Neural cell (in vitro differentiated cells): ENCODE data around the gene NCKAP1. TPM values are rescaled to one million over a fixed set of nuclear protein-coding genes. Genes with fewer than 3 reads are reported as not detected.

ENCODE experiments used
- H2AFZ ChIP-seq: fragments of 200-600, 300-800 bp; sonication (generic), shearing (Covaris generic); 2 replicates; pipeline ENCODE4 v1.6.0; 2014; ENCODE audit warnings: low read depth, mild to moderate bottlenecking, antibody characterized with exemption, low read length, moderate library complexity
- H3F3A ChIP-seq: fragments of 200-600 bp; shearing (Covaris generic); 2 replicates; pipeline ENCODE4 v1.6.1; 2016; ENCODE audit warnings: mild to moderate bottlenecking, moderate library complexity, mixed read lengths, antibody characterized with exemption, low read length; ENCODE audit not compliant: insufficient read depth, poor library complexity, severe bottlenecking
- H3K27ac ChIP-seq: fragments of 200-600, 300-800 bp; sonication (generic), shearing (Covaris generic); 2 replicates; pipeline ENCODE4 v1.5.1; 2014; ENCODE audit warnings: mild to moderate bottlenecking, low read length, moderate library complexity
- H3K27me3 ChIP-seq: fragments of 300-800, 200-600 bp; sonication (generic), shearing (Covaris generic); 2 replicates; pipeline ENCODE4 v1.6.0; 2014; ENCODE audit warnings: mild to moderate bottlenecking, low read depth, low read length, moderate library complexity; ENCODE audit not compliant: insufficient read depth
- H3K36me3 ChIP-seq: fragments of 300-800, 200-600 bp; sonication (generic), shearing (Covaris generic); 2 replicates; pipeline ENCODE4 v1.5.1; 2014; ENCODE audit warnings: mild to moderate bottlenecking, antibody characterized with exemption, low read length, moderate library complexity; ENCODE audit not compliant: insufficient read depth
- H3K4me2 ChIP-seq: fragments of 300-800, 200-600 bp; sonication (generic), shearing (Covaris generic); 2 replicates; pipeline ENCODE4 v1.6.0; 2014; ENCODE audit warnings: mild to moderate bottlenecking, low read length
- H3K4me3 ChIP-seq: fragments of 300-800, 200-600 bp; sonication (generic), shearing (Covaris generic); 2 replicates; pipeline ENCODE4 v1.5.1; 2014; ENCODE audit warnings: mild to moderate bottlenecking, low read length, moderate library complexity
- H3K79me2 ChIP-seq: fragments of 200-600 bp; shearing (Covaris generic); replicated peaks from 2 replicates; pipeline ENCODE4 v1.6.0; 2014; ENCODE audit warnings: mild to moderate bottlenecking, low read length, moderate library complexity; ENCODE audit not compliant: insufficient read depth
- H3K9ac ChIP-seq: fragments of 300-800, 200-600 bp; sonication (generic), shearing (Covaris generic); 2 replicates; pipeline ENCODE4 v1.6.1; 2016; ENCODE audit warnings: mild to moderate bottlenecking, low read length, mixed read lengths
- H3K9me2 ChIP-seq: fragments of 200-600 bp; shearing (Covaris generic); 2 replicates; pipeline ENCODE4 v1.6.1; 2016; ENCODE audit warnings: mild to moderate bottlenecking, low read length, mixed read lengths; ENCODE audit not compliant: insufficient read depth
- H3K9me3 ChIP-seq: fragments of 200-600, 300-800 bp; sonication (generic), shearing (Covaris generic); 2 replicates; pipeline ENCODE4 v1.6.1; 2016; ENCODE audit warnings: mild to moderate bottlenecking, mixed run types, low read length, moderate library complexity, mixed read lengths
- H4K20me1 ChIP-seq: fragments of 200-600 bp; shearing (Covaris generic); 2 replicates; pipeline ENCODE4 v1.6.1; 2016; ENCODE audit warnings: mild to moderate bottlenecking, mixed run types; ENCODE audit not compliant: insufficient read depth
- CTCF ChIP-seq: fragments of 450-650 bp; IDR thresholded peaks from 2 replicates; pipeline ENCODE4 v1.5.1; 2014; ENCODE audit warnings: antibody characterized with exemption, mild to moderate bottlenecking, moderate library complexity; ENCODE audit not compliant: poor library complexity, severe bottlenecking
- EP300 ChIP-seq: fragments of 450-650 bp; conservative IDR thresholded peaks from 2 replicates; pipeline ENCODE4 v1.6.1; 2014; ENCODE audit warnings: antibody characterized with exemption, mild to moderate bottlenecking, moderate library complexity; ENCODE audit not compliant: poor library complexity, severe bottlenecking
- EZH2 ChIP-seq: fragments of 200-600, 300-800 bp; shearing (Covaris generic), sonication (generic); IDR thresholded peaks from 2 replicates; pipeline ENCODE4 v1.6.1; 2014; ENCODE audit warnings: antibody characterized with exemption, low read length, borderline replicate concordance, mild to moderate bottlenecking; ENCODE audit not compliant: insufficient read depth, poor library complexity, severe bottlenecking
- MXI1 ChIP-seq: fragments of 450-650 bp; conservative IDR thresholded peaks from 2 replicates; pipeline ENCODE4 v1.6.1; 2014; ENCODE audit warnings: antibody characterized with exemption, mild to moderate bottlenecking; ENCODE audit not compliant: poor library complexity, severe bottlenecking
- POLR2AphosphoS5 ChIP-seq: IDR thresholded peaks from 2 replicates; pipeline ENCODE4 v1.6.1; 2012
- RAD21 ChIP-seq: fragments of 450-650 bp; conservative IDR thresholded peaks from 2 replicates; pipeline ENCODE4 v1.6.1; 2014; ENCODE audit warnings: antibody characterized with exemption, mild to moderate bottlenecking, moderate library complexity
- SMC3 ChIP-seq: fragments of 450-650 bp; conservative IDR thresholded peaks from 2 replicates; pipeline ENCODE4 v1.6.1; 2014; ENCODE audit warnings: antibody characterized with exemption, mild to moderate bottlenecking, moderate library complexity; ENCODE audit not compliant: poor library complexity
- TAF1 ChIP-seq: IDR thresholded peaks from 2 replicates; pipeline ENCODE4 v1.6.1; 2012; ENCODE audit warnings: low read depth
- polyA plus RNA-seq: library from polyadenylated mRNA; depleted of rRNA; stranded (reverse); fragments of >200 nt; gene quantifications from 2 replicates; pipeline ENCODE4 v1.2.3, GENCODE V29; 2014
- TF ChIP-seq, protein P1 (sequence below): IDR thresholded peaks from 2 replicates; pipeline ENCODE4 v1.6.1; 2012; ENCODE audit warnings: borderline replicate concordance

NCKAP1 gene
- polyA plus RNA-seq, 1 donor from 2014 or later = 124 TPM

DNA sequence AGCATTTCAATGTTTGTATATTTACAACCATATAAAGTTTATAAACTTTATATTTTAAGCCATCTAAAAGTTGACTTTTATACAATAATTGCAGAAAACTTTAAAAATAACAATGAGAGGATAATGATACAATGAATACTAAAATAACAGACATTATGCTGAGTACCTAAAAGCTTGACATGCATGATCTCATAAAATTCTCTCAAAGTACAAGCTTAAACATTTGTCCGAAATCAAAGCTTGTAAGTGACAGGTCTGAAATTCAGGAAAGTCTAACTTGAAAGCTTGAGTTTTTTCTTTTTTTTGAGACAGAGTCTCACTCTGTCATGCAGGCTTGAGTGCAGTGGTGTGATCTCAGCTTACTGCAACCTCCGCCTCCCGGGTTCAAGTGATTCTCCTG lies 87.7 kb downstream of the NCKAP1 start:
- no peak overlapping the region for H2AFZ ChIP-seq
- H3K36me3 ChIP-seq = no peaks in the 10 kb centered on the region
- H3K27ac ChIP-seq = no peak overlapping the region
- no peak overlapping the region for H3K9ac ChIP-seq
- no peak overlapping the region for H3K4me3 ChIP-seq
- no peak overlapping the region for H3K4me2 ChIP-seq
- no peaks in the 10 kb centered on the region for H3K27me3 ChIP-seq
- TF ChIP-seq MXI1 = no peak
- no peak for TF ChIP-seq POLR2AphosphoS5
- TF ChIP-seq, protein P1, sequence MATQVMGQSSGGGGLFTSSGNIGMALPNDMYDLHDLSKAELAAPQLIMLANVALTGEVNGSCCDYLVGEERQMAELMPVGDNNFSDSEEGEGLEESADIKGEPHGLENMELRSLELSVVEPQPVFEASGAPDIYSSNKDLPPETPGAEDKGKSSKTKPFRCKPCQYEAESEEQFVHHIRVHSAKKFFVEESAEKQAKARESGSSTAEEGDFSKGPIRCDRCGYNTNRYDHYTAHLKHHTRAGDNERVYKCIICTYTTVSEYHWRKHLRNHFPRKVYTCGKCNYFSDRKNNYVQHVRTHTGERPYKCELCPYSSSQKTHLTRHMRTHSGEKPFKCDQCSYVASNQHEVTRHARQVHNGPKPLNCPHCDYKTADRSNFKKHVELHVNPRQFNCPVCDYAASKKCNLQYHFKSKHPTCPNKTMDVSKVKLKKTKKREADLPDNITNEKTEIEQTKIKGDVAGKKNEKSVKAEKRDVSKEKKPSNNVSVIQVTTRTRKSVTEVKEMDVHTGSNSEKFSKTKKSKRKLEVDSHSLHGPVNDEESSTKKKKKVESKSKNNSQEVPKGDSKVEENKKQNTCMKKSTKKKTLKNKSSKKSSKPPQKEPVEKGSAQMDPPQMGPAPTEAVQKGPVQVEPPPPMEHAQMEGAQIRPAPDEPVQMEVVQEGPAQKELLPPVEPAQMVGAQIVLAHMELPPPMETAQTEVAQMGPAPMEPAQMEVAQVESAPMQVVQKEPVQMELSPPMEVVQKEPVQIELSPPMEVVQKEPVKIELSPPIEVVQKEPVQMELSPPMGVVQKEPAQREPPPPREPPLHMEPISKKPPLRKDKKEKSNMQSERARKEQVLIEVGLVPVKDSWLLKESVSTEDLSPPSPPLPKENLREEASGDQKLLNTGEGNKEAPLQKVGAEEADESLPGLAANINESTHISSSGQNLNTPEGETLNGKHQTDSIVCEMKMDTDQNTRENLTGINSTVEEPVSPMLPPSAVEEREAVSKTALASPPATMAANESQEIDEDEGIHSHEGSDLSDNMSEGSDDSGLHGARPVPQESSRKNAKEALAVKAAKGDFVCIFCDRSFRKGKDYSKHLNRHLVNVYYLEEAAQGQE = no peak
- TF ChIP-seq RAD21 = no peak
- no peak for TF ChIP-seq CTCF
- no peak for TF ChIP-seq TAF1
- TF ChIP-seq EP300 = no peak
- TF ChIP-seq EZH2 = no peak
- no peak for TF ChIP-seq SMC3
- no peaks in the 10 kb centered on the region for H3K9me3 ChIP-seq
- no peaks in the 10 kb centered on the region for H3K79me2 ChIP-seq
- no peaks in the 10 kb centered on the region for H4K20me1 ChIP-seq
- H3K9me2 ChIP-seq = no peaks in the 10 kb centered on the region
- H3F3A ChIP-seq = peaks cover 3% of the 10 kb centered on the region

GRCh38 chr2:182949572-182950189 lies 88.6 kb downstream of the NCKAP1 start:
- H3K4me3 ChIP-seq = no peak overlapping the region
- H3K4me2 ChIP-seq = no peak overlapping the region
- H2AFZ ChIP-seq = no peak overlapping the region
- H3K9me2 ChIP-seq = no peaks in the 10 kb centered on the region
- H3K27ac ChIP-seq = no peak overlapping the region
- no peaks in the 10 kb centered on the region for H3K79me2 ChIP-seq
- peaks cover 3% of the 10 kb centered on the region for H3F3A ChIP-seq
- H3K36me3 ChIP-seq = no peaks in the 10 kb centered on the region
- TF ChIP-seq EP300 = no peak
- no peak for TF ChIP-seq SMC3
- TF ChIP-seq MXI1 = no peak
- no peak for TF ChIP-seq CTCF
- TF ChIP-seq, protein P1 = no peak
- no peak for TF ChIP-seq RAD21
- no peak for TF ChIP-seq EZH2
- no peak for TF ChIP-seq POLR2AphosphoS5
- no peak for TF ChIP-seq TAF1
- H3K9me3 ChIP-seq = no peaks in the 10 kb centered on the region
- H4K20me1 ChIP-seq = no peaks in the 10 kb centered on the region
- H3K27me3 ChIP-seq = no peaks in the 10 kb centered on the region
- H3K9ac ChIP-seq = no peak overlapping the region
